Esophagus muscularis mucosa (tissue), 4 donors: Measurements from ENCODE around the gene C6orf62. TPM values are rescaled to one million over a fixed set of nuclear protein-coding genes. Genes with fewer than 3 reads are reported as not detected.
"Not testable (repeated sequence)": the region's sequence is repeated elsewhere in the genome, so short reads cannot be mapped to it uniquely, and the experiment has no call there.

ENCODE experiments used
- DNase-seq: peaks from one replicate; pipeline ENCODE4 v3.0.0-alpha.2; 2017; ENCODE audit errors: extremely low spot score
- H3K27ac ChIP-seq, 4 donors: fragments of 200-600 bp; sonication (generic); replicated peaks in 1 of 4; 1 replicate in 3 of 4; 2 replicates in 1 of 4; pipeline ENCODE4 v1.5.1; 2016 to 2019; ENCODE audit warnings: mild to moderate bottlenecking in 1 of 4
- H3K27me3 ChIP-seq, 4 donors: fragments of 200-600 bp; sonication (generic); one replicate each; pipeline versions ENCODE4 v1.5.1 to v1.6.0; 2016 to 2019
- H3K36me3 ChIP-seq, 4 donors: fragments of 200-600 bp; sonication (generic); one replicate each; pipeline ENCODE4 v1.5.1; 2016 to 2019
- H3K4me1 ChIP-seq, 4 donors: fragments of 200-600 bp; sonication (generic); one replicate each; pipeline ENCODE4 v1.5.1; 2016 to 2019
- H3K4me3 ChIP-seq, 4 donors: fragments of 200-600 bp; sonication (generic); 1 replicate in 2 of 4; 2 replicates in 2 of 4; pipeline ENCODE4 v1.5.1; 2016 to 2019; ENCODE audit warnings: mild to moderate bottlenecking in 4 of 4, moderate library complexity in 1 of 4
- H3K9me3 ChIP-seq, 4 donors: fragments of 200-600 bp; sonication (generic); 1 replicate in 3 of 4; 2 replicates in 1 of 4; pipeline ENCODE4 v1.5.1; 2016 to 2019
- EP300 ChIP-seq: sonication (generic); formaldehyde crosslinking; IDR thresholded peaks from one replicate; pipeline ENCODE4 v1.6.1; 2017; ENCODE audit warnings: antibody characterized with exemption
- POLR2A ChIP-seq: fragments of 450-650 bp; IDR thresholded peaks from one replicate; pipeline ENCODE4 v1.6.1; 2017; ENCODE audit warnings: antibody characterized with exemption, moderate library complexity, mild to moderate bottlenecking, low read depth
- POLR2AphosphoS5 ChIP-seq, 2 donors: sonication (generic); formaldehyde crosslinking; IDR thresholded peaks; one replicate each; pipeline ENCODE4 v1.6.1; 2017; ENCODE audit warnings: antibody characterized with exemption in 2 of 2
- WGBS: methylation state at CpG from one replicate; pipeline ENCODE4 v1.1.5; 2018; 5-methylcytosine and 5-hydroxymethylcytosine counted together
- intact Hi-C: fragments of 100-400 bp; cut with DNase I; formaldehyde crosslinking; loops from one replicate; pipeline ENCODE4 v1.15.1; 2023
- total RNA-seq, 4 donors: library from RNA; depleted of rRNA; stranded (reverse); fragments of >200 nt; gene quantifications; one replicate each; pipeline versions ENCODE4 v1.1.0 to v1.2.1, GENCODE V29; 2016
- TF ChIP-seq, protein P1 (sequence below), 3 experiments: fragments of 200-600 bp in 2 of 3; fragments of 450-650 bp in 1 of 3; sonication (generic) in 2 of 3; IDR thresholded peaks; one replicate each; pipeline ENCODE4 v1.5.1; 2017 to 2019; ENCODE audit warnings: antibody characterized with exemption in 3 of 3, mild to moderate bottlenecking in 2 of 3, moderate library complexity in 1 of 3

C6orf62 gene
- total RNA-seq, 4 donors from 2014 or later, result 30.7 to 50.5 (median 40.9) TPM

DNA sequence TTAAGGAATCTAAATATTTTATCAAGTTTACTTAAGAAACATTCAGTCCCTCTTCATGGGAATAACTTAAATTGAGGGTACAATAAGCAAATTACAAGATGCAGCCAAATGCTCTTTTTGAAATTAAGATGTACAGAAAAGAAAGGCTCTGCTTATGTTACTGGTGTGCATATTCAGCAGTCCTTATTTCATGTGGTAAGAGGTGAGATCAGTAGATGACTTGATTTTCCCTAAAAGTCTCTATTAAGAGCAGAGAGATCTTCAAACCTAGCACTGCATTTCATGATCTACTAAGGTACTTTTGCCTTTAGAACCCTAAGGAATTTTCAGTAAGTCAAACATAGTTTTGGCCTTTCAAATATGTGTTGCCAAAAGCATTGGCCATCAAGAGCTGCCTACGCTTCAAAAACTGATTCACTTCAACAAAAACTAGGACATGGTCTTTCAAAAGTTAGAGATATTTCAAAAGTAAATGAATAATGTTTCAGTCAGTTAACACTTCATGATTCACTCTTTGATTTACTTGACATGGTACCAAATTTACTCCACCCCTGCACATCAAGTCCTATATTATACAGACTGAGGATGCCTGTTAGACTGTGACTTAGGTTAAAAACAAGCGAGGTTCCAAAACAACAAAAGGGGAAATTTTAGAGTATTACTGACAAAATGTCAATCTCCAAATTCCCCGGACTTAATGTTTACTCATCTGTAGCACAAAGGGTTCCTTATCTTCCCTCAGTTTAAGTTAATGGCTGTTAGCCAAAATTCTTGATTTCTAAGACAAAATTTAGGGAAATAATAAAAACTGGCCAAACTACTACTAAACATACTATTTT is 19.2 kb downstream of the C6orf62 start:
- no peak for TF ChIP-seq EP300
- no peak for TF ChIP-seq POLR2AphosphoS5 (IDR thresholded peaks at IDR 0.05)
- TF ChIP-seq, protein P1, sequence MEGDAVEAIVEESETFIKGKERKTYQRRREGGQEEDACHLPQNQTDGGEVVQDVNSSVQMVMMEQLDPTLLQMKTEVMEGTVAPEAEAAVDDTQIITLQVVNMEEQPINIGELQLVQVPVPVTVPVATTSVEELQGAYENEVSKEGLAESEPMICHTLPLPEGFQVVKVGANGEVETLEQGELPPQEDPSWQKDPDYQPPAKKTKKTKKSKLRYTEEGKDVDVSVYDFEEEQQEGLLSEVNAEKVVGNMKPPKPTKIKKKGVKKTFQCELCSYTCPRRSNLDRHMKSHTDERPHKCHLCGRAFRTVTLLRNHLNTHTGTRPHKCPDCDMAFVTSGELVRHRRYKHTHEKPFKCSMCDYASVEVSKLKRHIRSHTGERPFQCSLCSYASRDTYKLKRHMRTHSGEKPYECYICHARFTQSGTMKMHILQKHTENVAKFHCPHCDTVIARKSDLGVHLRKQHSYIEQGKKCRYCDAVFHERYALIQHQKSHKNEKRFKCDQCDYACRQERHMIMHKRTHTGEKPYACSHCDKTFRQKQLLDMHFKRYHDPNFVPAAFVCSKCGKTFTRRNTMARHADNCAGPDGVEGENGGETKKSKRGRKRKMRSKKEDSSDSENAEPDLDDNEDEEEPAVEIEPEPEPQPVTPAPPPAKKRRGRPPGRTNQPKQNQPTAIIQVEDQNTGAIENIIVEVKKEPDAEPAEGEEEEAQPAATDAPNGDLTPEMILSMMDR (IDR thresholded peaks at IDR 0.05), result no peak
- TF ChIP-seq POLR2A, result no peak
- intact Hi-C loops, result loop anchor here (10.0 kb wide), 1 partner anchor 275 kb away; no protein-coding TSS in a partner anchor
- Histone ChIP-seq H3K9me3 (no peaks in the 10 kb centered on the region), H3K4me3 (no peak overlapping the region), H3K36me3 (peaks cover 3 to 54% (median 30%) of the 10 kb centered on the region in 4 donors), H3K27ac (peak overlapping the region in 1 of 4 donors; percentile 0), H3K4me1 (peaks cover 0 to 7% (median 0%) of the 10 kb centered on the region in 4 donors), H3K27me3 (no peaks in the 10 kb centered on the region)
- WGBS, result 63% methylated on average over 3 of the region's 3 CpGs
- DNase-seq, result no peak

DNA sequence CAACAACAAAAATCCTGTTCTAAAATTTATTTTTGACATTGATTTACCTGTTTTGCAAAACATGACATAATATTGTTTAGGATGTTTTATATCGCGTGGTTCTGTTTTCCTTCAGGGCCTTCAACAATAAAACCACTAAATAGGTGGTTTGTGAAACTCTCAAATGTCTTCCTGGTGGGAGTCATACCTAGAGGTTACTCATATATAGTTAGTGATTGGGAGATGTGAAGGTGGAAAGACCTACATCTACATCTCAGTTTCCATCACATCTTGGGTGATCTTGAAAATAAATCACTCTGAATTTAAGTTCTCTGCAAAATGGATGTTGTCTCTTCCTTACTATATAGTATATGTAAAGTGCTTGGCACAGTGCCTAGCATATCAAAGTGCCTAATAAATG is 22.9 kb downstream of the C6orf62 start:
- Histone ChIP-seq H3K27me3 (no peaks in the 10 kb centered on the region), H3K36me3 (peaks cover 0 to 18% (median 5%) of the 10 kb centered on the region in 4 donors), H3K4me3 (no peak overlapping the region), H3K4me1 (peaks cover 0 to 7% (median 0%) of the 10 kb centered on the region in 4 donors), H3K27ac (no peak overlapping the region), H3K9me3 (no peaks in the 10 kb centered on the region)
- no peak for DNase-seq
- intact Hi-C loops, result no loop called here
- TF ChIP-seq POLR2A, result no peak
- TF ChIP-seq POLR2AphosphoS5 (IDR thresholded peaks at IDR 0.05), result no peak
- TF ChIP-seq, protein P1 (IDR thresholded peaks at IDR 0.05), result no peak
- no peak for TF ChIP-seq EP300
- WGBS, result 93% methylated on average over 2 of the region's 2 CpGs

DNA sequence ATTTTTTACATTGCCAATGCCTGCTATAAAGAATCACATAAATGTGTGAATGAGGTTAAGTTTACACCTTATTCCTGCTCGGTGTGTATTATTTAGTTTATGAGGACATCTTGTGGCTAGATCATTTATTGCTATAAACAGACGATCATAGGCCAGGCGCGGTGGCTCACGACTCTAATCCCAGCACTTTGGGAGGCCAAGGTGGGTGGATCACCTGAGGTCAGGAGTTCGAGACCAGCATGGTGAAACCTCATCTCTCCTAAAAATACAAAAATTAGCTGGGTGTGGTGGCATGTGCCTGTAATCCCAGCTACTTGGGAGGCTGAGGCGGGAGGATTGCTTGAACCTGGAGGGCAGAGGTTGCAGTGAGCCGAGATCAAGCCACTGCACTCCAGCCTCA is 23.3 kb downstream of the C6orf62 start:
- peaks cover 0 to 15% (median 5%) of the 10 kb centered on the region in 4 donors for H3K36me3 ChIP-seq
- not testable (repeated sequence) for DNase-seq, H3K4me1 ChIP-seq, H3K4me3 ChIP-seq, H3K27ac ChIP-seq, H3K27me3 ChIP-seq, H3K9me3 ChIP-seq
- TF ChIP-seq, protein P1 (IDR thresholded peaks at IDR 0.05), result peak; percentile 42 to 53 (median 52)
- WGBS, result 36% methylated on average over 8 of the region's 8 CpGs
- intact Hi-C loops, result loop anchor here (2.0 kb wide), 1 partner anchor 113 kb away; no protein-coding TSS in a partner anchor

DNA sequence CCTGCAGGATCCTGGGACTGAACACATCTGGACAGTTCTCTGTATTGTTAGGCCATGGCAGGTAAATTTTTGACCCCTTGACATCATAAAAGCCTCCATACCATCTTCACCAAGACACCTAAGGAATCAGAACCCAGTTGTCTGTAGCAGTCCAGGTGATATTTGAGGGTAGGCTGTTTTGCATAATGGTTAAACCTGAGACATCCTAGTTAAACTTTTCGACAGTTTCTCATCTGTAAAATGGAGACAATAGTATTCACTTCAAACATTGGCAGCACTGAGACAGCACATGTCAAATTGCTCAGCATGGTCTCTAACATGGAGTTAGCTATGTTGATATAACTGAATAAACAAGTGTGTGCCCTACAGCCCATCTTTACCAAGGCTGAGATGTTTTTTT is 24.8 kb downstream of the C6orf62 start:
- Histone ChIP-seq H3K27me3 (no peaks in the 10 kb centered on the region), H3K4me3 (no peak overlapping the region), H3K4me1 (peaks cover 0 to 7% (median 0%) of the 10 kb centered on the region in 4 donors), H3K9me3 (no peaks in the 10 kb centered on the region), H3K36me3 (peaks cover 0 to 10% (median 3%) of the 10 kb centered on the region in 4 donors), H3K27ac (no peak overlapping the region)
- TF ChIP-seq, protein P1 (IDR thresholded peaks at IDR 0.05), result no peak
- TF ChIP-seq POLR2A (no peak), POLR2AphosphoS5 (IDR thresholded peaks at IDR 0.05) (no peak), EP300 (no peak)
- intact Hi-C loops, result loop anchor here (2.0 kb wide), 1 partner anchor 111 kb away; no protein-coding TSS in a partner anchor
- WGBS, result 90% methylated on average over 1 of the region's 1 CpG
- no peak for DNase-seq
